IPS-18a (cell line): ENCODE measurements around the gene GPSM1.

Experiments
- H3K27ac ChIP-seq: one replicate; pipeline ENCODE4 v1.5.1; 2013; ENCODE audit warnings: low read length
- H3K27me3 ChIP-seq: one replicate; pipeline ENCODE4 v1.6.1; 2013; ENCODE audit warnings: mild to moderate bottlenecking, low read length; ENCODE audit not compliant: control insufficient read depth, insufficient read depth
- H3K36me3 ChIP-seq: one replicate; pipeline ENCODE4 v1.6.1; 2013; ENCODE audit warnings: low read depth, low read length; ENCODE audit not compliant: control insufficient read depth
- H3K4me1 ChIP-seq: one replicate; pipeline ENCODE4 v1.6.1; 2013; ENCODE audit warnings: low read depth, low read length; ENCODE audit not compliant: control insufficient read depth
- H3K4me3 ChIP-seq: one replicate; pipeline ENCODE4 v1.5.1; 2013; ENCODE audit warnings: low read length
- H3K9ac ChIP-seq: one replicate; pipeline ENCODE4 v1.6.1; 2013; ENCODE audit warnings: mild to moderate bottlenecking, low read length, moderate library complexity
- H3K9me3 ChIP-seq: one replicate; pipeline ENCODE4 v1.6.1; 2013; ENCODE audit warnings: low read depth, low read length; ENCODE audit not compliant: control insufficient read depth

Gene GPSM1

DNA sequence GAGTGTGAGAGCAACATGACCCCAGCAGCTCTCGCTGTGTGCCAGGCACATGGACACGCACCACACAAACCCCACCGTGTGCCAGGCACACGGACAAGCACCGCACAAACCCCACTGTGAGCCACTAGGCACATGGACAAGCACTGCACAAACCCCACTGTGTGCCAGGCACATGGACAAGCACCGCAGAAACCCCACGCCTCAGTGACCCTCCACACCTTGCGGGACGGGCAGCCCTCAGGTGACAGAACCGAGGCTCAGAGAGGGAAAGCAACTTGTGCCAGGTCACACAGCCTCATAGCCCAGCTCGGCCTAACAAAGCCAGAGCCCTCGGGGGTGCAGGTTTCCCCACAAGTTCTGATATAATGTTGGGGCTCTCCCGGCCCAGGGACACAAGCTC, 2.0 kb upstream of the GPSM1 start:
- Histone ChIP-seq H3K27ac (no peak overlapping the region), H3K27me3 (no peaks in the 10 kb centered on the region), H3K36me3 (no peaks in the 10 kb centered on the region), H3K9ac (no peak overlapping the region), H3K9me3 (no peaks in the 10 kb centered on the region), H3K4me1 (peaks cover 11% of the 10 kb centered on the region), H3K4me3 (no peak overlapping the region)

DNA sequence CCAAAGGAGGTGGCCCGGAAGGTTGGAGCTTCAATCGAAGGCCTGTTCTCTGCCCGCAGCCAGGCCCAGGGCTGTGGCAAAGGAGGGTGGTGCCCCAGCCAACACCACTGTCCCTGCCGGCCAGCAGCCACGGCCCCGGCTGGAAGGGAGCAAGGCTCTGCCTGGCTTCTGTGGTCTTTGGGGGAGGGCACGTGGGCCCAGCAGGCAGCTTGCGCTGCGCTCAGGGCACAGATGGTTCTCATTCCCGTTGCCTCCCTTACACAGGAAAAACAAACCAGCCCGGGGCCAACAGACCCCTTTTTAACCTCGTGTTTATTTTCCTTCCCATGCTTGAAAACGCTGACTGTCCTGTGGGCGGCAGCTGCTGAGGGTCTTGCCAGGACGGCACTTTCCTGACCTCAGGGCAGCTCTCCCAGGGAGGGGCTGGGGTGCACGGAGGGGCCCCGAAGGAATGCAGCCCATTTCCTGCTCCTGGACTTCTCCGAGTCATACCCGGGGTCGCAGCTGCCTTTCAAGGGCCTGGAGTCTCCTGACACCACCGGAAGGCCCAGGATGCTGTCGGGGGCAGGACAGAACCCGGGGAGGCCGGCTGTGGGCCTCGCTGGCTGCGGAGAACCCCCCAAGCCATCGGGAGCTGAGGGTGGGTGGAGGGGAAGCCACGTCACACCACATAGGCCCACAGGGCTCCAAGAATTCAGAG, 1.1 kb upstream of the GPSM1 start:
- Histone ChIP-seq H3K27ac (no peak overlapping the region), H3K4me3 (no peak overlapping the region), H3K9me3 (no peaks in the 10 kb centered on the region), H3K27me3 (no peaks in the 10 kb centered on the region), H3K4me1 (peaks cover 11% of the 10 kb centered on the region), H3K9ac (no peak overlapping the region), H3K36me3 (no peaks in the 10 kb centered on the region)

DNA sequence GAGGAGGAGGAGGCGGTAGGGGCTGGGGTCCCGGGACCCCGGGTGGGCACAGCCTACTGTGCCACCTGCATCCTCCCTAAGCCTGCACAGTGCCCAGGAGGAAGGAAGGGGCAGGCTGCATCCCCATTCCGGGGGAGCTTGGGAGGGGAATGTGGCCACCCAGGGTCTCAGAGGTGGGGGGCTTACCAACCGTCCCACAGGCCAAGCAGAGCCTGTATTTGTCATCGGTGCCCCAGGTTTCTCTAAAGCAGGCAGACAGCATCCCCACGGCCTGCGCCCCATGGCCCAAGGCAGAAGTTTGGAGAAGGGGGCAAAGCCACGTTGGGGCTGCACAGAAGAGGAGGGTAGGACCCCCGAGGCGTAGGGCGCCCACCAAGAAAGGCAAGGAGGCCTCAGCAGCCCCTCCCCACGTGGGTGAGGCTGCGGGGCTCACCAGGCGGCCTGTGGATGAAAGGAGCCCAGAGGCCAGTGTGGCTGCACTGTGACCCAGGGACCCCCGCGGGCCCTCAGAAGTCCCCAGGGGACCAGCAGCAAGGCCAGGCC, 507 bp upstream of the GPSM1 start:
- Histone ChIP-seq H3K27ac (no peak overlapping the region), H3K4me1 (peaks cover 11% of the 10 kb centered on the region)

DNA sequence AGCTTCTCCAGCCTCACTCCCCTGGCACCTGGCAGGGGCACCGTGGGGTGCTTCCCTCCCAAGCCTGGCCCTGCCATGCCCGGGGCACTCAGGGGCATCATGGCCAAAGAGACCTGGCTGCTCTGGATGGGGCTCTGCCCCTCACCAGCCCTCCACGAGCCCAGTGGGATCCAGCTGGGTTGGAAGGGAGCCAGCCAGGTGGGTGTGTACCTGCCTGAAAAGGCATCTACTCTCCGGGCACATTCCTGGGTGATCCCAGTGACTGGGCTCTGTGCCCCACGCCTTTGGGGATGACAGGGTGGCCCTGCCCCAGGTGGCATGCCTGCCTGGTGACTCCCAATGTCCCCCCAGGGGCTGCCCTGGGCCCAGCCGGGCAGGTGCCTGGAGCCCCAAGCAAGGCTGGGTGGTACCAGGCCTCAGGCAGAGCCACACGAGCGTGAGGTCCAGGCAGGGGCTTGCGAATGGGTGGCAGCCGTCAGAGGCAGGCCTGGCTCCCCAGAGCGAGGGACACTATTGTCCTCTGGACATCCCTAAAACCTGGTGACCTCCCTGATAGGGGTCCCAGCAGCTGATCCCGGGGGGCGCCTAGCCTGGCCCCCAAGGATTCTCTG, 777 bp downstream of the GPSM1 start:
- Histone ChIP-seq H3K9ac (peak overlapping the region; percentile 22), H3K4me1 (peaks cover 11% of the 10 kb centered on the region), H3K27me3 (no peaks in the 10 kb centered on the region), H3K9me3 (no peaks in the 10 kb centered on the region), H3K4me3 (peak overlapping the region; percentile 48), H3K36me3 (no peaks in the 10 kb centered on the region), H3K27ac (no peak overlapping the region)

More for the DNA sequence above, 507 bp upstream of the GPSM1 start:
- no peaks in the 10 kb centered on the region for H3K9me3 ChIP-seq
- no peaks in the 10 kb centered on the region for H3K36me3 ChIP-seq
- no peak overlapping the region for H3K4me3 ChIP-seq
- H3K27me3 ChIP-seq, result no peaks in the 10 kb centered on the region
- no peak overlapping the region for H3K9ac ChIP-seq

DNA sequence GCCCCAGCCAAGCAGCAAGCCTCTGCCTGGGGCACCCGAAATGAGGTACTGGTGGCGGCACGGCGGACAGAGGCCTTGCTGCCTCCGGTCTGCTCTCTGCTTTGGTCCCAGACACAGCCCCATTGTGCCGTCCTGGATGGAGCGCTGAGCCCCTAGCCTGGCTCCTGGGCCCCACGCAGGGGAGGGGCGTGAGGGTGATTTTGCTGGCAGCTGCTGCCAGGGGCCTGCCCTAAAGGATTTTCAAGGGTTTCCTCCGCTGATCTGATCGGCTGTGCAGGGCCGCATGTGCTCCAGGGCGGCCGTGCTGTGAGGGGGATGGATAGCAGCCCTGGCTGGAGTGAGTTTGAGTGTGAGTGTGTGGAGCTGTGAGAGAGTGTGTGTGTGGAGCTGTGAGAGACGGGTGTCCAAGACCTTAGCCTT, 1.3 kb downstream of the GPSM1 start:
- Histone ChIP-seq H3K9ac (no peak overlapping the region), H3K4me3 (peak overlapping the region; percentile 48), H3K9me3 (no peaks in the 10 kb centered on the region), H3K27ac (no peak overlapping the region), H3K36me3 (no peaks in the 10 kb centered on the region), H3K27me3 (no peaks in the 10 kb centered on the region), H3K4me1 (peaks cover 11% of the 10 kb centered on the region)

DNA sequence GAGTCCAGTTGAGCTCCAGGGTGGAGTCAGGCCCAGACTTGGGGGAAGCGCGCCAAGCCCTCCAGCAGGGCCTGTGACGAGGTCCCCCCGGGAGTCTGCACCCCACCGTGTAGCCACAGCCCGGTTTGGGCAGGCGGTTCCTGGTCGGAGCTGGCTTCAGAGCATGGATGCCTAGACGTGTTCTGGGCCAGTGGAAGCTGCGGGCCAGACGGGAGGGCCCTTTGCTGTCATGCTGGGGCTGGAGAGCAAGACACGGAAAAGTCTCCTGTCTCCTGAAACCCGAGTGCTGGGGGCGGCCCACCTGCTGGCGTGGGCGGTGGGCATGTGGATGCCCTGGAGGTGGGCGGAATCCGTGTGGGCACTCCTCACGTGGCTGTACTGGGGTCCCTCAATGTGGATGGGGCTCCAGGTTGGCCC, 1.9 kb downstream of the GPSM1 start:
- H3K27ac ChIP-seq, result no peak overlapping the region
- H3K4me3 ChIP-seq, result no peak overlapping the region
- H3K27me3 ChIP-seq, result no peaks in the 10 kb centered on the region
- no peak overlapping the region for H3K9ac ChIP-seq
- no peaks in the 10 kb centered on the region for H3K36me3 ChIP-seq
- H3K4me1 ChIP-seq, result peaks cover 11% of the 10 kb centered on the region
- no peaks in the 10 kb centered on the region for H3K9me3 ChIP-seq

DNA sequence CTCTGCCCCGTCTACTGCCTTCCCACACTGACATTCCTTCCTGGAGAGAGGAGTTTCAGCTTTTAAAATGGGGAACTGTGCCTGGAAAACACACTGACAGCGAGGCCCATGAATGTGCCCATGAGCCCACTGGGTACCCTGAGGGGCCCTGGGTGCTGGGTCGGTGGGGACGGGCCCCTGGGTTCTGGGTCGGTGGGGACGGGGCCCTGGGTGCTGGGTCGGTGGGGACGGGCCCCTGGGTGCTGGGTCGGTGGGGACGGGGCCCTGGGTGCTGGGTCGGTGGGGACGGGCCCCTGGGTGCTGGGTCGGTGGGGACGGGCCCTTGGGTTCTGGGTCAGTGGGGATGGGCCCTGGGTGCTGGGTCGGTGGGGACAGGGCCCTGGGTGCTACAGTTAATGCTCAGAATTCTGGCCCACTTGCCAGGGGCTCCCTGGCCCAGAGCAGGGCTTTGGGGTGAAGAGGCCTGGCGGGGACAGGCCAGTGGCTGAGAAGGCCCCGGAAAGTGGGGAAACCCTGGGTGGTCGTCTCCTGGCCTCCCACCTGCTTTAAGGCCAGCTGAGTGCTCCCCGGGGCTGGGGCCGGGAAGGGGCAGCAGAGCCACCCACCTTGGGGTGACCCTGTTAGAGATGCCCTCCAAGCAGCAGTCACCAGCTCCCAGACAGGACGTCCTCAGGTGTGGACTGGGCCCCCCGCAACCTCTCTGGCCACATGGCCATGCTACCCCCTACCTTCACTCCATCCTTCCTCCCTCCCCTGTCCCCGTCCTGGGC, 2.5 kb downstream of the GPSM1 start:
- H3K4me1 ChIP-seq, result peaks cover 11% of the 10 kb centered on the region
- no peaks in the 10 kb centered on the region for H3K27me3 ChIP-seq
- no peaks in the 10 kb centered on the region for H3K9me3 ChIP-seq
- no peak overlapping the region for H3K9ac ChIP-seq
- no peak overlapping the region for H3K27ac ChIP-seq
- no peak overlapping the region for H3K4me3 ChIP-seq
- no peaks in the 10 kb centered on the region for H3K36me3 ChIP-seq

DNA sequence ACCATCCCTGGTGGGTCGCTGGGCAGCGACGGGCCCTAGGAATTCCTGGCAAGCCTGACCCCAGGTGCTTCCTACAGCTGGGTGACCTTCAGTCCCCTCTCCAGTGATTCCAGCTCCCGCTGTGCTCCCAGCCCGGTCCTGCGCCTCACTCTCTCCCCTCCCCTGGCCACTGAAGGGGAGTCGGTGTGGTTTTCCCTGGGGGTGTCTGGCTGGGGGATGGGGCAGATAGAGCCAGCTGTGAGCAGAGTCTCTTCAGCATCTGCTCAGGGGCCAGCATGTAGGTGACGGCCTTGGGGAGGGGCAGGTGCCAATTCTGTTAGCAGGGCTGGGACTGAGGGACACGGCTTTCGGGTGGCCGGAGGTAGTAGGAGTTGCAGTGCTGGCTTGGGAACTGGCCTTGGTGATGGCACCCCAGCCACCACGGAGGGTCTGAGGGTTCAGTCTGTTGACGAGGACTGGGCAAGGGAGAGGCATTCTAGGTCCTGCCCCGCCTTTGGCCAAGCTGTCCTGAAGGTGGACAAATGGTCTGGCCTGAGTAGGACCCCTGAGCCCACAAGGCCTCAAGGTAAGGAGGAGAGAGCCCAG, 3.2 kb downstream of the GPSM1 start:
- no peaks in the 10 kb centered on the region for H3K36me3 ChIP-seq
- peaks cover 11% of the 10 kb centered on the region for H3K4me1 ChIP-seq
- no peak overlapping the region for H3K9ac ChIP-seq
- no peak overlapping the region for H3K4me3 ChIP-seq
- H3K27ac ChIP-seq, result no peak overlapping the region
- no peaks in the 10 kb centered on the region for H3K27me3 ChIP-seq
- no peaks in the 10 kb centered on the region for H3K9me3 ChIP-seq

DNA sequence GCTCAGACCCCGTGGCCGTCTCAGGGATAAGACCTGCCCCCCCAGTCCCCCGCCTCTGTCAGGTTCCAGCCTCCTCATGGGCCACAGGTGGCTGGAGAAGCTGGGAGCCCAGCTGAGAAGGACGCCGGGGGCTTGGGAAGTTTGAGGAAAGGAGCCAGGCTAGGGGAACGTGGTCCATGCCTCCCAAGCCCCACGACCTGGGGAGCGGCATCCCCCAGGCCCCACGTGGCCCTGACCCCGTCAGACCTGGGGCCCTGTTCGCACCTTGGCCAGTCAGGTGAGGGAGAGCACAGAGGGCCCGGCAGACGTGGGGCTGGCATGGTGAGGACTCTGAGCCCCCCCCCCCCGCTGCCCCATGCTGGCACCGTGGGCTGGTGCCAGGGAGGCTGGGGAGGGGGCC, 3.7 kb downstream of the GPSM1 start:
- Histone ChIP-seq H3K4me3 (no peak overlapping the region), H3K4me1 (peaks cover 11% of the 10 kb centered on the region), H3K9me3 (no peaks in the 10 kb centered on the region), H3K27ac (no peak overlapping the region), H3K27me3 (no peaks in the 10 kb centered on the region), H3K36me3 (no peaks in the 10 kb centered on the region), H3K9ac (no peak overlapping the region)

DNA sequence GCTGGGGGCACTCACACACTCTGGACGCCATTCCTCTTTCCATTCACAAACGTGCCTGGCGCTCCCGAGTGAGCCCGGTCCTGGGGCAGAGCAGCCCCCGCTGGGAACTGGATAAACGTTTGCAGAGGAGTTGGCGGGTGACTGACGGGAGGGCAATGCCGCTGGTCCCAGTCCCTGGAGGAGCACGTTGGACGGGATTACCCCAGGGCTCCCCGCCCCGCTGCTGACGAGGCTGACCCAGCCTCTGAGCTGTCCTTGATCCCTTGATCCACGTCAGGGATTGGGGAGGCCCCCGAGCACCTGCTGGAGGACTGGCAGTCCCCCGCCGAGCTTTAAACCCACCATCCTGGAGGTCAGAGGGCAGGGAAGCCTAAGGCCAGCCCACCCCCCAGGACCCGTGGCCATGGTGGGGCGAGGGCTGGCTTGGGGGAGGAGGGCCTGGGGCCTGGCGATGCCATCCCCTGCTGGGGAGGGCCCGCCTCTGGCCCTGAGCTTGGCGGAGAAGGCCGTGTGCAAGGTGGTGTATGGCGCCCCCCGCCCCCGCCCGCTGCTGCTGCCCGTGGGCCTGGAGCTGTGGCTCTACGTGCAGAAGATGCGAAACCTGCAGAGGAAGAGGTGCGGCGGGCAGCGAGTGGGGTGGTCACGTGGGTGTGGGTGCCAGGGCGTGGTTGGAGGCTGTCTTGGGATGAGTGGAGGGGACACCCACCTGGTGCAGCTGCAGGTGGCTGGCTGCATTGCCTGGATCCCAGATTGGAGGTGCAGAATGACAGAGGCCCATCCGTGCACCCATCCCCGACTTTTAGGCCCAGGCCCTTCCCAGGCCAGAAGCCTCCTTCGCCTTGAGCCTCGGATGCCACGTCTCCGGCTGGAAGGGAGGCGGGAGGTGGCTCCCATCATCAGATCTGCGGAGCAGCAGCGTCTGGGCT, 4.5 kb downstream of the GPSM1 start:
- H3K4me3 ChIP-seq, result no peak overlapping the region
- peaks cover 8% of the 10 kb centered on the region for H3K4me1 ChIP-seq
- no peaks in the 10 kb centered on the region for H3K9me3 ChIP-seq
- H3K9ac ChIP-seq, result no peak overlapping the region
- H3K36me3 ChIP-seq, result no peaks in the 10 kb centered on the region
- no peak overlapping the region for H3K27ac ChIP-seq
- no peaks in the 10 kb centered on the region for H3K27me3 ChIP-seq
